Hematopoietic multipotent progenitor cell treated with erythropoietin and hydrocortisone succinate and interleukin-3 and kit ligand, for 4 days (in vitro differentiated cells): ENCODE measurements around the gene MRPL20.
"Not testable (repeated sequence)": the region's sequence is repeated elsewhere in the genome, so short reads cannot be mapped to it uniquely, and the experiment has no call there.

Experiments used
- DNase-seq: peaks from one replicate; pipeline ENCODE4 v3.0.0-alpha.2; 2015

MRPL20 gene

GRCh38 chr1:1437033-1437903 lies 30.2 kb upstream of the MRPL20 start:
- DNase-seq = no peak

- DNase-seq = no peak
Measured at GRCh38 chr1:1436630-1437032, 29.5 kb upstream of the MRPL20 start.

GRCh38 chr1:1435911-1436629 lies 29.0 kb upstream of the MRPL20 start:
- DNase-seq = no peak

- DNase-seq = peak; percentile 79
Measured at GRCh38 chr1:1435106-1435903, 28.2 kb upstream of the MRPL20 start, which contains the start of gene VWA1. Gene VWA1, plus strand, starts transcription at chr1:1435690. Its CDS starts 59 bp downstream, at chr1:1435749.

GRCh38 chr1:1434824-1435105 lies 27.7 kb upstream of the MRPL20 start:
- no peak for DNase-seq

GRCh38 chr1:1434131-1434823 lies 27.2 kb upstream of the MRPL20 start:
- DNase-seq = peak; percentile 71

GRCh38 chr1:1433804-1434130 lies 26.7 kb upstream of the MRPL20 start:
- DNase-seq = peak; percentile 45

- no peak for DNase-seq
Measured at GRCh38 chr1:1432951-1433803, 26.1 kb upstream of the MRPL20 start.

GRCh38 chr1:1432274-1432950 lies 25.3 kb upstream of the MRPL20 start:
- no peak for DNase-seq

GRCh38 chr1:1431845-1432273 lies 24.8 kb upstream of the MRPL20 start:
- no peak for DNase-seq

- no peak for DNase-seq
Measured at GRCh38 chr1:1430992-1431844, 24.1 kb upstream of the MRPL20 start.

GRCh38 chr1:1430114-1430982 lies 23.3 kb upstream of the MRPL20 start:
- DNase-seq = no peak

GRCh38 chr1:1429671-1430073 lies 22.6 kb upstream of the MRPL20 start:
- DNase-seq = no peak

- DNase-seq = not testable (repeated sequence)
Measured at GRCh38 chr1:1428967-1429366, 21.9 kb upstream of the MRPL20 start.

GRCh38 chr1:1428174-1428573 lies 21.1 kb upstream of the MRPL20 start:
- no peak for DNase-seq

- no peak for DNase-seq
Measured at GRCh38 chr1:1427820-1428148, 20.7 kb upstream of the MRPL20 start.

- DNase-seq = no peak
Measured at GRCh38 chr1:1427106-1427819, 20.2 kb upstream of the MRPL20 start.

- no peak for DNase-seq
Measured at GRCh38 chr1:1426496-1427105, 19.5 kb upstream of the MRPL20 start.
